Esophagus muscularis mucosa (tissue), 4 donors: Measurements from ENCODE around the gene RND1.

ENCODE experiments used
- EP300 ChIP-seq: sonication (generic); formaldehyde crosslinking; IDR thresholded peaks from one replicate; pipeline ENCODE4 v1.6.1; 2017; ENCODE audit warnings: antibody characterized with exemption
- POLR2AphosphoS5 ChIP-seq, 2 donors: sonication (generic); formaldehyde crosslinking; IDR thresholded peaks; one replicate each; pipeline ENCODE4 v1.6.1; 2017; ENCODE audit warnings: antibody characterized with exemption in 2 of 2
- TF ChIP-seq, protein P1 (sequence below), 3 experiments: fragments of 200-600 bp in 2 of 3; fragments of 450-650 bp in 1 of 3; sonication (generic) in 2 of 3; IDR thresholded peaks; one replicate each; pipeline ENCODE4 v1.5.1; 2017 to 2019; ENCODE audit warnings: antibody characterized with exemption in 3 of 3, mild to moderate bottlenecking in 2 of 3, moderate library complexity in 1 of 3

DNA sequence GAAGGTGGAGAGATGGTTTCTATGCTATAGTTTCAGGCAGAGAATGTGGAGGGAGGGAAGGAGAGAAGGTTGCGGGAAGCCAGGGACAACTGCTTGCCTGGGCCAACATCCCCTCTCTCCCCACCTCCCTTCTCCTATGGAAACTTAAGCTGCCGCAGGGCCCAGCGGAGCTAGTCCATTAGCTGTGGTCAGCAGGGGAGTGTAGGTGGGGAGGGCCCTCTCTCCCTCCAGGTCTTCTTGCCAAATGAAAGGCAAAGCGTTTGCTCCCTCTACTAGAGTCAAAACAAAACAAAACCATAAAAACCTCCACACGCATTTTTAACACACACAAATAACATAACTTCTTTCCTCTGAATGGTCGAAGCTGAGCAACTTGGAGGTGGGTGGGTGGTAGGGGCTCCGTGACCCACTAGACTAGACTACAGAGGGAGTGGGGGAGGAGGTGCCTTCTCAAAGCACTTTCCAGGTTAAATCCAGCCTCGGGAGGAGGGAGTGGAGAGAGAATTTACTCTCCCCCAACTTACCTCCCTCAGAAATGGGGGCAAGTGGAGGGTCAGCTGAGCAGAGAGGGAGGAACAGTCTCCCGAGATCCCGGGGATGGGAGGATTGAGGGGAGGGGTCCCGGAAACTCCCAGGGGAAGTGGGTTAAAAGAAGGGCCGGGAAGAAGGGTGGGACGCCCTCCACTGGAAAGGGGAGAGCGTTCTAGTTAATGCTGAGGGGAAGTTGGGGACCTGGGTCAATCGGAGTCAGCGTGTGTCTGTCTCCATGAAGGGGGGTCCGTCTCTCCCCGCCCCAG, 52.0 kb downstream of the RND1 start:
- TF ChIP-seq, protein P1, sequence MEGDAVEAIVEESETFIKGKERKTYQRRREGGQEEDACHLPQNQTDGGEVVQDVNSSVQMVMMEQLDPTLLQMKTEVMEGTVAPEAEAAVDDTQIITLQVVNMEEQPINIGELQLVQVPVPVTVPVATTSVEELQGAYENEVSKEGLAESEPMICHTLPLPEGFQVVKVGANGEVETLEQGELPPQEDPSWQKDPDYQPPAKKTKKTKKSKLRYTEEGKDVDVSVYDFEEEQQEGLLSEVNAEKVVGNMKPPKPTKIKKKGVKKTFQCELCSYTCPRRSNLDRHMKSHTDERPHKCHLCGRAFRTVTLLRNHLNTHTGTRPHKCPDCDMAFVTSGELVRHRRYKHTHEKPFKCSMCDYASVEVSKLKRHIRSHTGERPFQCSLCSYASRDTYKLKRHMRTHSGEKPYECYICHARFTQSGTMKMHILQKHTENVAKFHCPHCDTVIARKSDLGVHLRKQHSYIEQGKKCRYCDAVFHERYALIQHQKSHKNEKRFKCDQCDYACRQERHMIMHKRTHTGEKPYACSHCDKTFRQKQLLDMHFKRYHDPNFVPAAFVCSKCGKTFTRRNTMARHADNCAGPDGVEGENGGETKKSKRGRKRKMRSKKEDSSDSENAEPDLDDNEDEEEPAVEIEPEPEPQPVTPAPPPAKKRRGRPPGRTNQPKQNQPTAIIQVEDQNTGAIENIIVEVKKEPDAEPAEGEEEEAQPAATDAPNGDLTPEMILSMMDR (IDR thresholded peaks at IDR 0.05) = no peak
- TF ChIP-seq POLR2AphosphoS5 (IDR thresholded peaks at IDR 0.05) = no peak
- TF ChIP-seq EP300 = no peak
